Measurements from ENCODE around the gene NOSIP.
A peak's percentile ranks its signal among the peaks of the same experiment; 100 is the strongest.
"Not testable (repeated sequence)": the region's sequence is repeated elsewhere in the genome, so short reads cannot be mapped to it uniquely, and the experiment has no call there.

The NOSIP gene

GRCh38 chr19:49580264-49581006 is at the start of gene NOSIP:
NOSIP (minus strand) TSS chr19:49580556; CDS start chr19:49560691, 19,865 bp downstream.
- DNase-seq (ENCODE audit: low read depth) = peak; percentile 95

GRCh38 chr19:49629659-49630058 is 49.3 kb upstream of the NOSIP start:
- DNase-seq (ENCODE audit: low read depth) = no peak

GRCh38 chr19:49626226-49626625 is 45.9 kb upstream of the NOSIP start:
- DNase-seq (ENCODE audit: low read depth) = no peak

GRCh38 chr19:49624967-49625910 is 44.9 kb upstream of the NOSIP start:
- no peak for DNase-seq (ENCODE audit: low read depth)

GRCh38 chr19:49617860-49618259 is 37.5 kb upstream of the NOSIP start:
- DNase-seq (ENCODE audit: low read depth) = not testable (repeated sequence)

GRCh38 chr19:49616945-49617344 is 36.6 kb upstream of the NOSIP start:
- DNase-seq (ENCODE audit: low read depth) = no peak

- no peak for DNase-seq (ENCODE audit: low read depth)
Measured at GRCh38 chr19:49616532-49616931, 36.2 kb upstream of the NOSIP start.

- DNase-seq (ENCODE audit: low read depth) = no peak
Measured at GRCh38 chr19:49615861-49616260, 35.5 kb upstream of the NOSIP start.

- peak; percentile 79 for DNase-seq (ENCODE audit: low read depth)
Measured at GRCh38 chr19:49614096-49614833, 33.9 kb upstream of the NOSIP start.

GRCh38 chr19:49613374-49613773 is 33.0 kb upstream of the NOSIP start:
- DNase-seq (ENCODE audit: low read depth) = peak; percentile 41

- no peak for DNase-seq (ENCODE audit: low read depth)
Measured at GRCh38 chr19:49609499-49610092, 29.2 kb upstream of the NOSIP start.

GRCh38 chr19:49605605-49606004 is 25.2 kb upstream of the NOSIP start:
- DNase-seq (ENCODE audit: low read depth) = no peak

- DNase-seq (ENCODE audit: low read depth) = no peak
Measured at GRCh38 chr19:49602806-49603205, 22.4 kb upstream of the NOSIP start.

GRCh38 chr19:49601482-49602038 is 21.2 kb upstream of the NOSIP start:
- no peak for DNase-seq (ENCODE audit: low read depth)

GRCh38 chr19:49599378-49600295 is 19.3 kb upstream of the NOSIP start:
- no peak for DNase-seq (ENCODE audit: low read depth)

- DNase-seq (ENCODE audit: low read depth) = no peak
Measured at GRCh38 chr19:49597703-49597974, 17.3 kb upstream of the NOSIP start.

GRCh38 chr19:49596954-49597702 is 16.8 kb upstream of the NOSIP start:
- DNase-seq (ENCODE audit: low read depth) = no peak

GRCh38 chr19:49596407-49596806 is 16.1 kb upstream of the NOSIP start:
- no peak for DNase-seq (ENCODE audit: low read depth)

GRCh38 chr19:49595819-49596404 is 15.6 kb upstream of the NOSIP start:
- DNase-seq (ENCODE audit: low read depth) = no peak

All from HS-27A (cell line).